Neural cell (in vitro differentiated cells): Measurements from ENCODE around the gene DYDC1.

ENCODE experiments used
- CTCF ChIP-seq: fragments of 450-650 bp; IDR thresholded peaks from 2 replicates; pipeline ENCODE4 v1.5.1; 2014; ENCODE audit warnings: antibody characterized with exemption, mild to moderate bottlenecking, moderate library complexity; ENCODE audit not compliant: poor library complexity, severe bottlenecking
- EP300 ChIP-seq: fragments of 450-650 bp; conservative IDR thresholded peaks from 2 replicates; pipeline ENCODE4 v1.6.1; 2014; ENCODE audit warnings: antibody characterized with exemption, mild to moderate bottlenecking, moderate library complexity; ENCODE audit not compliant: poor library complexity, severe bottlenecking
- EZH2 ChIP-seq: fragments of 200-600, 300-800 bp; shearing (Covaris generic), sonication (generic); IDR thresholded peaks from 2 replicates; pipeline ENCODE4 v1.6.1; 2014; ENCODE audit warnings: antibody characterized with exemption, low read length, borderline replicate concordance, mild to moderate bottlenecking; ENCODE audit not compliant: insufficient read depth, poor library complexity, severe bottlenecking
- POLR2AphosphoS5 ChIP-seq: IDR thresholded peaks from 2 replicates; pipeline ENCODE4 v1.6.1; 2012
- TAF1 ChIP-seq: IDR thresholded peaks from 2 replicates; pipeline ENCODE4 v1.6.1; 2012; ENCODE audit warnings: low read depth
- TF ChIP-seq, protein P1 (sequence below): IDR thresholded peaks from 2 replicates; pipeline ENCODE4 v1.6.1; 2012; ENCODE audit warnings: borderline replicate concordance

- TF ChIP-seq CTCF: no peak
- TF ChIP-seq, protein P1, sequence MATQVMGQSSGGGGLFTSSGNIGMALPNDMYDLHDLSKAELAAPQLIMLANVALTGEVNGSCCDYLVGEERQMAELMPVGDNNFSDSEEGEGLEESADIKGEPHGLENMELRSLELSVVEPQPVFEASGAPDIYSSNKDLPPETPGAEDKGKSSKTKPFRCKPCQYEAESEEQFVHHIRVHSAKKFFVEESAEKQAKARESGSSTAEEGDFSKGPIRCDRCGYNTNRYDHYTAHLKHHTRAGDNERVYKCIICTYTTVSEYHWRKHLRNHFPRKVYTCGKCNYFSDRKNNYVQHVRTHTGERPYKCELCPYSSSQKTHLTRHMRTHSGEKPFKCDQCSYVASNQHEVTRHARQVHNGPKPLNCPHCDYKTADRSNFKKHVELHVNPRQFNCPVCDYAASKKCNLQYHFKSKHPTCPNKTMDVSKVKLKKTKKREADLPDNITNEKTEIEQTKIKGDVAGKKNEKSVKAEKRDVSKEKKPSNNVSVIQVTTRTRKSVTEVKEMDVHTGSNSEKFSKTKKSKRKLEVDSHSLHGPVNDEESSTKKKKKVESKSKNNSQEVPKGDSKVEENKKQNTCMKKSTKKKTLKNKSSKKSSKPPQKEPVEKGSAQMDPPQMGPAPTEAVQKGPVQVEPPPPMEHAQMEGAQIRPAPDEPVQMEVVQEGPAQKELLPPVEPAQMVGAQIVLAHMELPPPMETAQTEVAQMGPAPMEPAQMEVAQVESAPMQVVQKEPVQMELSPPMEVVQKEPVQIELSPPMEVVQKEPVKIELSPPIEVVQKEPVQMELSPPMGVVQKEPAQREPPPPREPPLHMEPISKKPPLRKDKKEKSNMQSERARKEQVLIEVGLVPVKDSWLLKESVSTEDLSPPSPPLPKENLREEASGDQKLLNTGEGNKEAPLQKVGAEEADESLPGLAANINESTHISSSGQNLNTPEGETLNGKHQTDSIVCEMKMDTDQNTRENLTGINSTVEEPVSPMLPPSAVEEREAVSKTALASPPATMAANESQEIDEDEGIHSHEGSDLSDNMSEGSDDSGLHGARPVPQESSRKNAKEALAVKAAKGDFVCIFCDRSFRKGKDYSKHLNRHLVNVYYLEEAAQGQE: no peak
- TF ChIP-seq POLR2AphosphoS5: no peak
- no peak for TF ChIP-seq EZH2
- no peak for TF ChIP-seq EP300
- TF ChIP-seq TAF1: no peak
These were observed 16.1 kb upstream of the DYDC1 start for GRCh38 chr10:80372675-80373074.
